Liver (tissue), 9 donors: ENCODE data around the gene FNBP1. TPM values are rescaled to one million over a fixed set of nuclear protein-coding genes. Genes with fewer than 3 reads are reported as not detected.

Experiments used
- DNase-seq: peaks from one replicate; pipeline ENCODE4 v3.0.0-alpha.2; 2017; ENCODE audit warnings: low spot score
- H3K27ac ChIP-seq, 2 donors: one replicate each; pipeline ENCODE4 v1.7.0; 2013; ENCODE audit warnings: inconsistent platforms in 2 of 2, low read length in 2 of 2, control low read depth in 1 of 2, low read depth in 1 of 2, mild to moderate bottlenecking in 1 of 2
- H3K27me3 ChIP-seq, 4 donors: one replicate each; pipeline versions ENCODE4 v1.6.1 to v1.7.0; 2013; ENCODE audit warnings: low read length in 3 of 4, inconsistent platforms in 1 of 4, mild to moderate bottlenecking in 1 of 4, moderate library complexity in 1 of 4; ENCODE audit not compliant: control insufficient read depth in 4 of 4, insufficient read depth in 4 of 4
- H3K36me3 ChIP-seq, 4 donors: one replicate each; pipeline versions ENCODE4 v1.6.1 to v1.7.0; 2013; ENCODE audit warnings: low read length in 3 of 4, mild to moderate bottlenecking in 3 of 4, low read depth in 1 of 4, moderate library complexity in 1 of 4; ENCODE audit not compliant: control insufficient read depth in 4 of 4, insufficient read depth in 3 of 4
- H3K4me1 ChIP-seq, 4 donors: one replicate each; pipeline versions ENCODE4 v1.6.1 to v1.7.0; 2013; ENCODE audit warnings: low read length in 3 of 4, mild to moderate bottlenecking in 3 of 4, moderate library complexity in 1 of 4; ENCODE audit not compliant: control insufficient read depth in 4 of 4, insufficient read depth in 4 of 4
- H3K4me3 ChIP-seq, 3 donors: one replicate each; pipeline versions ENCODE4 v1.6.1 to v1.7.0; 2013; ENCODE audit warnings: low read length in 3 of 3, control low read depth in 1 of 3, low read depth in 1 of 3, mild to moderate bottlenecking in 1 of 3
- H3K9ac ChIP-seq, 2 donors: one replicate each; pipeline ENCODE4 v1.7.0; 2013; ENCODE audit warnings: low read length in 2 of 2, mild to moderate bottlenecking in 2 of 2, moderate library complexity in 2 of 2, control low read depth in 1 of 2, low read depth in 1 of 2
- H3K9me3 ChIP-seq, 4 donors: one replicate each; pipeline versions ENCODE4 v1.6.1 to v1.7.0; 2013; ENCODE audit warnings: low read length in 3 of 4; ENCODE audit not compliant: control insufficient read depth in 4 of 4
- ATF3 ChIP-seq: IDR thresholded peaks from 2 replicates; pipeline ENCODE4 v1.6.1; 2016; ENCODE audit warnings: antibody characterized with exemption
- FOXA1 ChIP-seq: IDR thresholded peaks from 2 replicates; pipeline ENCODE4 v1.6.1; 2016; ENCODE audit warnings: antibody characterized with exemption
- FOXA2 ChIP-seq: IDR thresholded peaks from 2 replicates; pipeline ENCODE4 v1.6.1; 2016; ENCODE audit warnings: antibody characterized with exemption
- GABPA ChIP-seq, 2 donors: IDR thresholded peaks in 1 of 2; conservative IDR thresholded peaks in 1 of 2; 2 replicates each; pipeline ENCODE4 v1.6.1; 2016; ENCODE audit warnings: antibody characterized with exemption in 2 of 2, mild to moderate bottlenecking in 1 of 2, moderate library complexity in 1 of 2
- HNF4A ChIP-seq, 2 donors: conservative IDR thresholded peaks; 2 replicates each; pipeline ENCODE4 v1.6.1; 2016; ENCODE audit warnings: antibody characterized with exemption in 2 of 2, mild to moderate bottlenecking in 2 of 2
- JUND ChIP-seq, 2 donors: IDR thresholded peaks; 2 replicates each; pipeline ENCODE4 v1.6.1; 2016; ENCODE audit warnings: antibody characterized with exemption in 2 of 2
- MAX ChIP-seq: IDR thresholded peaks from 2 replicates; pipeline ENCODE4 v1.6.1; 2016; ENCODE audit warnings: antibody characterized with exemption
- RXRA ChIP-seq, 2 donors: IDR thresholded peaks; 2 replicates each; pipeline ENCODE4 v1.6.1; 2017 to 2018; ENCODE audit warnings: antibody characterized with exemption in 2 of 2, mild to moderate bottlenecking in 1 of 2
- SP1 ChIP-seq: IDR thresholded peaks from 2 replicates; pipeline ENCODE4 v1.6.1; 2018; ENCODE audit warnings: antibody characterized with exemption, mild to moderate bottlenecking
- TAF1 ChIP-seq: conservative IDR thresholded peaks from 2 replicates; pipeline ENCODE4 v1.6.1; 2016; ENCODE audit warnings: antibody characterized with exemption, mild to moderate bottlenecking
- YY1 ChIP-seq: IDR thresholded peaks from 2 replicates; pipeline ENCODE4 v1.6.1; 2016; ENCODE audit warnings: antibody characterized with exemption, mild to moderate bottlenecking
- ZBTB33 ChIP-seq: IDR thresholded peaks from 2 replicates; pipeline ENCODE4 v1.6.1; 2016; ENCODE audit warnings: antibody characterized with exemption
- WGBS: extraction: QIAGEN DNeasy Blood & Tissue Kit; methylation state at CpG from one replicate; pipeline ENCODE4 v1.1.7; 2013; 5-methylcytosine and 5-hydroxymethylcytosine counted together
- polyA plus RNA-seq, 2 donors: library from polyadenylated mRNA; stranded (reverse) in 1 of 2; unstranded in 1 of 2; fragments of 200-250 nt in 1 of 2; fragments of >200 nt in 1 of 2; fragmentation: Nextera tagmentation in 1 of 2; extraction: Ambion mirVana in 1 of 2; gene quantifications; one replicate each; pipeline versions ENCODE4 v1.2.1 to v1.2.3, GENCODE V29; 2013 to 2015
- total RNA-seq, 2 donors: library from RNA; depleted of rRNA; stranded (reverse); fragments of >200 nt; gene quantifications; one replicate each; pipeline ENCODE4 v1.2.3, GENCODE V29; 2014
- TF ChIP-seq, protein P1 (sequence below): IDR thresholded peaks from 2 replicates; pipeline ENCODE4 v1.6.1; 2016; ENCODE audit warnings: antibody characterized with exemption, mild to moderate bottlenecking
- TF ChIP-seq, protein P2 (sequence below): fragments of 150-350 bp; IDR thresholded peaks from 2 replicates; pipeline ENCODE4 v1.5.1; 2017; ENCODE audit warnings: improper control_type of control experiment, low read depth, low read length; ENCODE audit not compliant: missing input control
- donor health status: healthy.
- donor health status: healthy.
- donor health status: healthy.
- donor health status: healthy.
- donor health status: healthy.

The FNBP1 gene
- total and polyA plus RNA-seq, 4 donors = 6.6 to 15.6 (median 12.3) TPM

DNA sequence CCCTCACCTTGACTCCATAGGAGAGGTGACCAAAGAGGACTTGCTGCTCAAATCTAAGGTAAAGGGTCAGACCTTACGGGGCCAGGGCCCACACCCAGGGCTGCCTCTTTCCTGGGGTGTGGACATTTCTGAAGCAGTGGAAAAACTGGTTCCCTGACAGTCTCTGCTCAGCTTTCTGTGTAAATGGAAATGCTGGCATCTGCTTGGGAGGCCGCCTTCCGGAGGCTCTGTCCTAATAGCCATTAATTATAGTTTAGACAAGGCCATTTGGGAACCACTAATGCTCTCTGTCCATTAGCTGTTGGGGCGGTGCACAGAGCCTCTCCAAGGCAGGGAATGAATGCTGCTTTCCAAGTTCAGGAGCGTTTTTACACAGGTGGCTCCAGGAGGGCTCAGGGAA, 190.4 kb downstream of the FNBP1 start:
- H3K36me3 ChIP-seq = peaks cover 9 to 53% (median 27%) of the 10 kb centered on the region in 4 donors
- TF ChIP-seq ZBTB33 (no peak), JUND (IDR thresholded peaks at IDR 0.05) (no peak), GABPA (IDR thresholded peaks at IDR 0.05 in 1 of 2, conservative IDR thresholded peaks at IDR 0.05 in 1 of 2) (no peak), TAF1 (no peak), FOXA2 (no peak), SP1 (no peak), MAX (no peak), HNF4A (conservative IDR thresholded peaks at IDR 0.05) (no peak), FOXA1 (no peak), ATF3 (no peak), YY1 (no peak), RXRA (IDR thresholded peaks at IDR 0.05) (no peak)
- TF ChIP-seq, protein P1, sequence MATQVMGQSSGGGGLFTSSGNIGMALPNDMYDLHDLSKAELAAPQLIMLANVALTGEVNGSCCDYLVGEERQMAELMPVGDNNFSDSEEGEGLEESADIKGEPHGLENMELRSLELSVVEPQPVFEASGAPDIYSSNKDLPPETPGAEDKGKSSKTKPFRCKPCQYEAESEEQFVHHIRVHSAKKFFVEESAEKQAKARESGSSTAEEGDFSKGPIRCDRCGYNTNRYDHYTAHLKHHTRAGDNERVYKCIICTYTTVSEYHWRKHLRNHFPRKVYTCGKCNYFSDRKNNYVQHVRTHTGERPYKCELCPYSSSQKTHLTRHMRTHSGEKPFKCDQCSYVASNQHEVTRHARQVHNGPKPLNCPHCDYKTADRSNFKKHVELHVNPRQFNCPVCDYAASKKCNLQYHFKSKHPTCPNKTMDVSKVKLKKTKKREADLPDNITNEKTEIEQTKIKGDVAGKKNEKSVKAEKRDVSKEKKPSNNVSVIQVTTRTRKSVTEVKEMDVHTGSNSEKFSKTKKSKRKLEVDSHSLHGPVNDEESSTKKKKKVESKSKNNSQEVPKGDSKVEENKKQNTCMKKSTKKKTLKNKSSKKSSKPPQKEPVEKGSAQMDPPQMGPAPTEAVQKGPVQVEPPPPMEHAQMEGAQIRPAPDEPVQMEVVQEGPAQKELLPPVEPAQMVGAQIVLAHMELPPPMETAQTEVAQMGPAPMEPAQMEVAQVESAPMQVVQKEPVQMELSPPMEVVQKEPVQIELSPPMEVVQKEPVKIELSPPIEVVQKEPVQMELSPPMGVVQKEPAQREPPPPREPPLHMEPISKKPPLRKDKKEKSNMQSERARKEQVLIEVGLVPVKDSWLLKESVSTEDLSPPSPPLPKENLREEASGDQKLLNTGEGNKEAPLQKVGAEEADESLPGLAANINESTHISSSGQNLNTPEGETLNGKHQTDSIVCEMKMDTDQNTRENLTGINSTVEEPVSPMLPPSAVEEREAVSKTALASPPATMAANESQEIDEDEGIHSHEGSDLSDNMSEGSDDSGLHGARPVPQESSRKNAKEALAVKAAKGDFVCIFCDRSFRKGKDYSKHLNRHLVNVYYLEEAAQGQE = no peak
- TF ChIP-seq, protein P2, sequence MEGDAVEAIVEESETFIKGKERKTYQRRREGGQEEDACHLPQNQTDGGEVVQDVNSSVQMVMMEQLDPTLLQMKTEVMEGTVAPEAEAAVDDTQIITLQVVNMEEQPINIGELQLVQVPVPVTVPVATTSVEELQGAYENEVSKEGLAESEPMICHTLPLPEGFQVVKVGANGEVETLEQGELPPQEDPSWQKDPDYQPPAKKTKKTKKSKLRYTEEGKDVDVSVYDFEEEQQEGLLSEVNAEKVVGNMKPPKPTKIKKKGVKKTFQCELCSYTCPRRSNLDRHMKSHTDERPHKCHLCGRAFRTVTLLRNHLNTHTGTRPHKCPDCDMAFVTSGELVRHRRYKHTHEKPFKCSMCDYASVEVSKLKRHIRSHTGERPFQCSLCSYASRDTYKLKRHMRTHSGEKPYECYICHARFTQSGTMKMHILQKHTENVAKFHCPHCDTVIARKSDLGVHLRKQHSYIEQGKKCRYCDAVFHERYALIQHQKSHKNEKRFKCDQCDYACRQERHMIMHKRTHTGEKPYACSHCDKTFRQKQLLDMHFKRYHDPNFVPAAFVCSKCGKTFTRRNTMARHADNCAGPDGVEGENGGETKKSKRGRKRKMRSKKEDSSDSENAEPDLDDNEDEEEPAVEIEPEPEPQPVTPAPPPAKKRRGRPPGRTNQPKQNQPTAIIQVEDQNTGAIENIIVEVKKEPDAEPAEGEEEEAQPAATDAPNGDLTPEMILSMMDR = no peak

DNA sequence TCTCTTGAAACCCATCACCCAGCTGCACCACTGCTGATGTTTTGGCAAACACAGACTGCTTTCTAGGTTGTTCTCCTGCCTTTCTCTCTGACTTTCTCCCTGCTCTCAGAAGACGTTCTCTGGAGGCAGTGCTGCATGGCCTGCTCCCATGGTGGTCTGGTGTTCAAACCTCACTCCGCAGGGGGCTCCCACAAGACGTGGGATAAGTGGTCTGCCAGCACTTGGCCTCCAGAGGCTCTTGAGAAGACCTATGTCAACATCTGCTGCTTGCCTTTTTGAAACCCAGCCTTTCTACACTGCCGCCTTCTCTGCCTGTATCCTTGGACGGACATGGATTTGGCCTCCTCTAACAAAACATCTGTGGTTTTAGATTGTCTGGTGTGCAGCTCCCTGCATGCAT, 191.2 kb downstream of the FNBP1 start:
- 90% methylated on average over 5 of the region's 5 CpGs for WGBS
- Histone ChIP-seq H3K27me3 (no peaks in the 10 kb centered on the region), H3K9ac (no peak overlapping the region), H3K36me3 (peaks cover 5 to 49% (median 23%) of the 10 kb centered on the region in 4 donors), H3K4me1 (no peaks in the 10 kb centered on the region), H3K27ac (no peak overlapping the region), H3K9me3 (no peaks in the 10 kb centered on the region), H3K4me3 (no peak overlapping the region)
- DNase-seq = no peak
- TF ChIP-seq GABPA (IDR thresholded peaks at IDR 0.05 in 1 of 2, conservative IDR thresholded peaks at IDR 0.05 in 1 of 2) (no peak), FOXA1 (no peak), MAX (no peak)

More for the DNA sequence above, 190.4 kb downstream of the FNBP1 start:
- Histone ChIP-seq H3K27ac (no peak overlapping the region), H3K9me3 (no peaks in the 10 kb centered on the region), H3K4me3 (no peak overlapping the region), H3K4me1 (no peaks in the 10 kb centered on the region), H3K27me3 (no peaks in the 10 kb centered on the region), H3K9ac (no peak overlapping the region)
- peak; percentile 27 for DNase-seq
- 77% methylated on average over 5 of the region's 5 CpGs for WGBS
